Caco-2 (cell line): Measurements from ENCODE around the gene PFN4. TPM values are rescaled to one million over a fixed set of nuclear protein-coding genes. Genes with fewer than 3 reads are reported as not detected.
"Not testable (repeated sequence)": the region's sequence is repeated elsewhere in the genome, so short reads cannot be mapped to it uniquely, and the experiment has no call there.

Experiments
- BruUV-seq: library from RNA; stranded (reverse); fragments of 400-500 nt; replicated peaks from 2 replicates; lab custom pipeline; 2021; lab: Mats Ljungman, UMichigan
- CTCF ChIA-PET: fragments of 300-600 bp; sonication (Branson Sonifier 250); formaldehyde crosslinking; loops from one replicate; lab custom pipeline; 2022; ENCODE audit warnings: antibody characterized with exemption; lab: Charles Lee
- POLR2A ChIA-PET: fragments of 300-600 bp; sonication (Branson Sonifier 250); formaldehyde crosslinking; loops from one replicate; lab custom pipeline; 2022; ENCODE audit warnings: antibody characterized with exemption; lab: Charles Lee
- DNase-seq, 2 experiments: peaks; one replicate each; pipeline versions ENCODE4 v3.0.0 to v3.0.0-alpha.2; 2020 to 2022
- H3K27me3 ChIP-seq: replicated peaks from 2 replicates; pipeline ENCODE4 v1.6.0; 2011; ENCODE audit warnings: low read length; ENCODE audit not compliant: control insufficient read depth, insufficient read depth
- H3K36me3 ChIP-seq: 2 replicates; pipeline ENCODE4 v1.5.1; 2011; ENCODE audit warnings: low read length; ENCODE audit not compliant: control insufficient read depth, insufficient read depth
- H3K4me1 ChIP-seq: fragments of 250-450 bp; sonication (Bioruptor Pico); 2 replicates; pipeline ENCODE4 v1.5.1; 2020; ENCODE audit warnings: mild to moderate bottlenecking
- H3K4me3 ChIP-seq: 2 replicates; pipeline ENCODE4 v1.5.1; 2011; ENCODE audit warnings: low read depth, mild to moderate bottlenecking, control low read depth, low read length
- H3K9me3 ChIP-seq: fragments of 250-450 bp; sonication (Bioruptor Pico); 2 replicates; pipeline ENCODE4 v1.5.1; 2020; ENCODE audit warnings: mild to moderate bottlenecking, moderate library complexity
- H3K27ac Mint-ChIP-seq: one replicate; pipeline ENCODE4 v1.8.0; 2022; ENCODE audit warnings: mixed read lengths; ENCODE audit not compliant: unreplicated experiment
- H3K27me3 Mint-ChIP-seq: one replicate; pipeline ENCODE4 v1.8.0; 2022; ENCODE audit warnings: mixed read lengths; ENCODE audit not compliant: insufficient read depth, unreplicated experiment
- H3K36me3 Mint-ChIP-seq: one replicate; pipeline ENCODE4 v1.8.0; 2022; ENCODE audit warnings: mild to moderate bottlenecking, mixed read lengths; ENCODE audit not compliant: insufficient read depth, unreplicated experiment
- H3K4me1 Mint-ChIP-seq: one replicate; pipeline ENCODE4 v1.8.0; 2022; ENCODE audit warnings: low read depth, mixed read lengths; ENCODE audit not compliant: unreplicated experiment
- H3K4me3 Mint-ChIP-seq: one replicate; pipeline ENCODE4 v1.8.0; 2022; ENCODE audit warnings: mild to moderate bottlenecking, moderate library complexity, mixed read lengths; ENCODE audit not compliant: unreplicated experiment
- H3K9me3 Mint-ChIP-seq: one replicate; pipeline ENCODE4 v1.8.0; 2022; ENCODE audit warnings: mixed read lengths; ENCODE audit not compliant: unreplicated experiment
- CTCF ChIP-seq, 2 experiments: fragments of 200-600 bp in 1 of 2; IDR thresholded peaks; 1 replicate in 1 of 2; 2 replicates in 1 of 2; pipeline versions ENCODE4 v1.5.1 to v1.8.0; 2011 to 2022; ENCODE audit warnings: antibody characterized with exemption in 1 of 2, control low read depth in 1 of 2, inconsistent platforms in 1 of 2, low read depth in 1 of 2, low read length in 1 of 2, mild to moderate bottlenecking in 1 of 2, moderate library complexity in 1 of 2; ENCODE audit not compliant: insufficient read depth in 1 of 2, severe bottlenecking in 1 of 2, unreplicated experiment in 1 of 2
- intact Hi-C: fragments of 100-400 bp; cut with micrococcal nuclease; formaldehyde crosslinking; loops from one replicate; pipeline ENCODE4 v1.10.0; 2022; ENCODE audit not compliant: unreplicated experiment
- total RNA-seq: library from RNA; stranded (reverse); gene quantifications from 2 replicates; pipeline ENCODE4 v1.2.3, GENCODE V29; 2022

Gene PFN4
- total RNA-seq, 1 experiment from 2014 or later = 1.4 TPM

- H3K4me3 ChIP-seq, BruUV-seq, H3K4me1 Mint-ChIP-seq, DNase-seq, H3K9me3 Mint-ChIP-seq, CTCF ChIA-PET, H3K36me3 Mint-ChIP-seq, POLR2A ChIA-PET, H3K9me3 ChIP-seq, H3K4me1 ChIP-seq, H3K4me3 Mint-ChIP-seq, H3K36me3 ChIP-seq, H3K27ac Mint-ChIP-seq, intact Hi-C loops, H3K27me3 ChIP-seq, H3K27me3 Mint-ChIP-seq: not testable (repeated sequence)
These were observed 29.9 kb downstream of the PFN4 start for GRCh38 chr2:24093270-24093669.

GRCh38 chr2:24088821-24089359 is 34.2 kb downstream of the PFN4 start:
- Histone ChIP-seq H3K36me3 (no peaks in the 10 kb centered on the region), H3K4me3 (no peak overlapping the region), H3K27me3 (no peaks in the 10 kb centered on the region), H3K9me3 (no peaks in the 10 kb centered on the region), H3K4me1 (no peaks in the 10 kb centered on the region)
- Mint-ChIP-seq H3K27me3 (no peaks in the 10 kb centered on the region), H3K27ac (no peak overlapping the region), H3K9me3 (no peaks in the 10 kb centered on the region), H3K36me3 (peaks cover 11% of the 10 kb centered on the region), H3K4me3 (no peak overlapping the region), H3K4me1 (peaks cover 6% of the 10 kb centered on the region)
- intact Hi-C loops = no loop called here
- POLR2A ChIA-PET = no interaction called here
- no TSS peak for BruUV-seq
- DNase-seq = no peak
- CTCF ChIA-PET = no interaction called here
- no peak for TF ChIP-seq CTCF (IDR thresholded peaks at IDR 0.05; ENCODE audit: insufficient read depth in 1 of 2, low read depth in 1 of 2, low read length in 1 of 2, severe bottlenecking in 1 of 2, unreplicated experiment in 1 of 2)

- no TSS peak for BruUV-seq
- POLR2A ChIA-PET = no interaction called here
- no peak for DNase-seq
- H3K27me3 Mint-ChIP-seq = no peaks in the 10 kb centered on the region
- H3K36me3 Mint-ChIP-seq = peaks cover 26% of the 10 kb centered on the region
- H3K4me1 ChIP-seq = peaks cover 8% of the 10 kb centered on the region
- CTCF ChIA-PET = interaction anchor here (0.5 kb wide), 1 partner anchor 11 kb away, joined by 3 read pairs; the partner anchor contains the start of gene SF3B6
- H3K4me3 ChIP-seq = no peak overlapping the region
- intact Hi-C loops = no loop called here
- no peak for TF ChIP-seq CTCF (IDR thresholded peaks at IDR 0.05; ENCODE audit: insufficient read depth in 1 of 2, low read depth in 1 of 2, low read length in 1 of 2, severe bottlenecking in 1 of 2, unreplicated experiment in 1 of 2)
- no peak overlapping the region for H3K27ac Mint-ChIP-seq
- 0 out of 2 replicates have a peak, but pooled peaks cover 3% of the 10 kb centered on the region for H3K36me3 ChIP-seq
- no peaks in the 10 kb centered on the region for H3K27me3 ChIP-seq
- H3K4me3 Mint-ChIP-seq = no peak overlapping the region
- H3K9me3 ChIP-seq = no peaks in the 10 kb centered on the region
- no peaks in the 10 kb centered on the region for H3K9me3 Mint-ChIP-seq
- peaks cover 12% of the 10 kb centered on the region for H3K4me1 Mint-ChIP-seq
These were observed 36.1 kb downstream of the PFN4 start for GRCh38 chr2:24087032-24087431.
